HepG2 (cell line): ENCODE data around the gene UPK1B. TPM values are rescaled to one million over a fixed set of nuclear protein-coding genes. Genes with fewer than 3 reads are reported as not detected.
"Not testable (repeated sequence)": the region's sequence is repeated elsewhere in the genome, so short reads cannot be mapped to it uniquely, and the experiment has no call there.

ENCODE experiments used
- ATAC-seq: fragments of 200-7000 bp; cut with Tn5 transposase; 3 replicates; pipeline ENCODE4 v1.9.1; 2020; ENCODE audit warnings: mild to moderate bottlenecking, moderate library complexity
- BruUV-seq: library from RNA; stranded (reverse); fragments of 400-500 nt; replicated peaks from 2 replicates; lab custom pipeline; 2021; lab: Mats Ljungman, UMichigan
- CTCF ChIA-PET: fragments of 300-600 bp; formaldehyde crosslinking; extraction: SDS; loops from one replicate; lab custom pipeline; 2021; ENCODE audit warnings: low total read pairs, inconsistent platforms, low intra/inter-chr PET ratio; lab: Yijun Ruan, JAX
- POLR2A ChIA-PET: fragments of 350-600 bp; sonication (Branson Sonifier 250); formaldehyde crosslinking; loops from one replicate; lab custom pipeline; 2020; ENCODE audit warnings: antibody characterized with exemption, inconsistent platforms; lab: Yijun Ruan, JAX
- DNase-seq: peaks from one replicate; pipeline ENCODE4 v3.0.0-alpha.2; 2015; ENCODE audit warnings: low spot score
- FAIRE-seq: peaks from 3 replicates; lab custom pipeline; 2011; peaks lifted over from hg19 to GRCh38; lab: Jason Lieb, UNC
- H2AFZ ChIP-seq: one replicate; pipeline ENCODE4 v1.6.1; 2011; ENCODE audit warnings: low read length, inconsistent platforms
- H3K27ac ChIP-seq: fragments of 300-600 bp; 3 replicates; pipeline ENCODE4 v1.8.0; 2011; ENCODE audit warnings: mixed run types, mild to moderate bottlenecking, mixed read lengths, low read length, inconsistent platforms; ENCODE audit not compliant: insufficient read depth; ENCODE audit errors: extremely low read length
- H3K27me3 ChIP-seq, 2 experiments: fragments of 200-600 bp in 1 of 2; 2 replicates in 1 of 2; 3 replicates in 1 of 2; pipeline versions ENCODE4 v1.6.0 to v1.8.0; 2011; ENCODE audit warnings: low read length in 2 of 2, mild to moderate bottlenecking in 2 of 2, moderate library complexity in 2 of 2, inconsistent platforms in 1 of 2; ENCODE audit not compliant: insufficient read depth in 2 of 2, control insufficient read depth in 1 of 2
- H3K36me3 ChIP-seq, 2 experiments: fragments of 200-600 bp in 1 of 2; replicated peaks in 1 of 2; 2 replicates in 1 of 2; 3 replicates in 1 of 2; pipeline versions ENCODE4 v1.5.1 to v1.8.0; 2011; ENCODE audit warnings: low read length in 2 of 2, inconsistent platforms in 1 of 2; ENCODE audit not compliant: insufficient read depth in 2 of 2, control insufficient read depth in 1 of 2
- H3K4me1 ChIP-seq: 2 replicates; pipeline ENCODE4 v1.5.1; 2012; ENCODE audit warnings: low read length, inconsistent platforms; ENCODE audit not compliant: insufficient read depth
- H3K4me2 ChIP-seq: 2 replicates; pipeline ENCODE4 v1.6.0; 2011; ENCODE audit warnings: low read depth, low read length, inconsistent platforms
- H3K4me3 ChIP-seq, 3 experiments: fragments of 200-600 bp in 1 of 3; sonication (generic), shearing (Covaris generic) in 1 of 3; replicated peaks in 1 of 3; 2 replicates each; pipeline ENCODE4 v1.5.1; 2011 to 2016; ENCODE audit warnings: low read length in 3 of 3, inconsistent platforms in 2 of 3, low read depth in 2 of 3, mild to moderate bottlenecking in 2 of 3, control low read depth in 1 of 3, mixed read lengths in 1 of 3; ENCODE audit not compliant: insufficient read depth in 1 of 3
- H3K79me2 ChIP-seq: one replicate; pipeline ENCODE4 v1.6.1; 2011; ENCODE audit warnings: low read length, inconsistent platforms; ENCODE audit not compliant: insufficient read depth
- H3K9ac ChIP-seq: 2 replicates; pipeline ENCODE4 v1.6.0; 2011; ENCODE audit warnings: mild to moderate bottlenecking, low read depth, low read length, inconsistent platforms; ENCODE audit not compliant: insufficient read depth
- H3K9me3 ChIP-seq: 2 replicates; pipeline ENCODE4 v1.5.1; 2012; ENCODE audit warnings: mild to moderate bottlenecking, low read length
- H4K20me1 ChIP-seq: 2 replicates; pipeline ENCODE4 v1.6.0; 2011; ENCODE audit warnings: inconsistent platforms, mild to moderate bottlenecking, low read length, moderate library complexity; ENCODE audit not compliant: insufficient read depth
- AGO1 ChIP-seq: fragments of 200-400 bp; formaldehyde crosslinking; IDR thresholded peaks from 2 replicates; pipeline ENCODE4 v1.6.1; 2017; ENCODE audit warnings: mild to moderate bottlenecking, low read depth, low read length, moderate library complexity; ENCODE audit not compliant: poor library complexity, severe bottlenecking
- BATF2 ChIP-seq: sonication (generic); formaldehyde crosslinking; IDR thresholded peaks from 2 replicates; pipeline ENCODE4 v1.8.0; 2022; ENCODE audit warnings: mild to moderate bottlenecking, missing genetic modification reagents, moderate library complexity
- CCAR2 ChIP-seq: fragments of 200-400 bp; formaldehyde crosslinking; optimal IDR thresholded peaks from 2 replicates; pipeline ENCODE3; 2018; ENCODE audit warnings: low read depth, mild to moderate bottlenecking, low read length, moderate library complexity
- FOXA3 ChIP-seq: IDR thresholded peaks from 2 replicates; pipeline ENCODE4 v1.6.1; 2016; ENCODE audit warnings: missing genetic modification reagents, missing compliant biosample characterization
- KAT8 ChIP-seq: IDR thresholded peaks from 2 replicates; pipeline ENCODE4 v1.6.1; 2016; ENCODE audit warnings: missing genetic modification reagents, missing compliant biosample characterization
- MAX ChIP-seq: IDR thresholded peaks from 2 replicates; pipeline ENCODE4 v1.6.1; 2012; ENCODE audit warnings: inconsistent platforms
- MBNL3 ChIP-seq: fragments of 250-450 bp; sonication (Bioruptor Pico); conservative IDR thresholded peaks from 2 replicates; pipeline ENCODE4 v1.8.0; 2022; ENCODE audit warnings: mild to moderate bottlenecking, inconsistent platforms
- MLX ChIP-seq: IDR thresholded peaks from 2 replicates; pipeline ENCODE4 v1.6.1; 2016
- RAD21 ChIP-seq: fragments of 450-650 bp; formaldehyde crosslinking; IDR thresholded peaks from 2 replicates; pipeline ENCODE4 v1.5.0; 2020; ENCODE audit warnings: mild to moderate bottlenecking
- RCOR2 ChIP-seq: IDR thresholded peaks from 2 replicates; pipeline ENCODE4 v1.6.1; 2016; ENCODE audit warnings: missing biosample characterization, missing genetic modification reagents
- ZFP41 ChIP-seq: sonication (generic); formaldehyde crosslinking; IDR thresholded peaks from 2 replicates; pipeline ENCODE4 v1.4.0; 2020; ENCODE audit warnings: mild to moderate bottlenecking, missing genetic modification reagents, borderline replicate concordance
- ZMYM2 ChIP-seq: sonication (generic); formaldehyde crosslinking; IDR thresholded peaks from 2 replicates; pipeline ENCODE4 v1.8.0; 2022; ENCODE audit warnings: mild to moderate bottlenecking, missing genetic modification reagents
- ZNF333 ChIP-seq: sonication (generic); formaldehyde crosslinking; IDR thresholded peaks from 2 replicates; pipeline ENCODE4 v1.4.0; 2020; ENCODE audit warnings: mild to moderate bottlenecking, missing genetic modification reagents, borderline replicate concordance
- ZNF33B ChIP-seq: sonication (generic); formaldehyde crosslinking; IDR thresholded peaks from 2 replicates; pipeline ENCODE4 v1.5.1; 2020; ENCODE audit warnings: mild to moderate bottlenecking, missing genetic modification reagents
- ZNF382 ChIP-seq: sonication (generic); formaldehyde crosslinking; IDR thresholded peaks from 2 replicates; pipeline ENCODE4 v1.5.0; 2020; ENCODE audit warnings: missing genetic modification reagents, mild to moderate bottlenecking, borderline replicate concordance
- ZNF431 ChIP-seq: sonication (generic); formaldehyde crosslinking; IDR thresholded peaks from 2 replicates; pipeline ENCODE4 v1.9.0; 2022; ENCODE audit warnings: missing genetic modification reagents, low read depth, mild to moderate bottlenecking, borderline replicate concordance
- ZNF543 ChIP-seq: sonication (generic); formaldehyde crosslinking; IDR thresholded peaks from 2 replicates; pipeline ENCODE4 v1.4.0; 2020; ENCODE audit warnings: mild to moderate bottlenecking, missing genetic modification reagents
- ZNF605 ChIP-seq: sonication (generic); formaldehyde crosslinking; IDR thresholded peaks from 2 replicates; pipeline ENCODE4 v1.8.0; 2022; ENCODE audit warnings: mild to moderate bottlenecking, missing genetic modification reagents
- WGBS: methylation state at CpG from one replicate; pipeline ENCODE4 v1.1.6; 2017; ENCODE audit warnings: low lambda C conversion rate; 5-methylcytosine and 5-hydroxymethylcytosine counted together
- in situ Hi-C: cut with HindIII; loops from 2 replicates; pipeline ENCODE4 v1.10.0; 2017; ENCODE audit warnings: low pct_unique_long_range_greater_than_20kb; ENCODE audit not compliant: extremely low pct_ligation_motif_present
- intact Hi-C: fragments of 100-400 bp; cut with micrococcal nuclease; formaldehyde crosslinking; loops from one replicate; pipeline ENCODE4 v1.10.0; 2022; ENCODE audit not compliant: unreplicated experiment
- polyA plus RNA-seq, 8 experiments: library from polyadenylated mRNA; depleted of rRNA in 3 of 8; stranded (reverse) in 7 of 8; unstranded in 1 of 8; fragments of >200 nt; fragmentation: Illumina TruSeq in 4 of 8; extraction: Trizol in 4 of 8; gene quantifications; 2 replicates each; pipeline versions ENCODE4 v1.2.1 to v1.2.3, GENCODE V29; 2011 to 2016; ENCODE audit warnings: low read depth in 4 of 8, missing spikeins in 1 of 8, mixed read lengths in 1 of 8; ENCODE audit not compliant: insufficient read depth in 1 of 8
- total RNA-seq, 5 experiments: library from RNA; depleted of rRNA; stranded (reverse); fragments of >200 nt; fragmentation: Illumina TruSeq; extraction: Trizol; gene quantifications; 2 replicates each; pipeline ENCODE4 v1.2.3, GENCODE V29; 2016; ENCODE audit warnings: low read depth in 1 of 5

The UPK1B gene
- total and polyA plus RNA-seq, 2 of the 13 experiments (the other 11 are each of a cell fraction or from before 2014, with no cell fraction given) = not detected

- CTCF ChIA-PET, intact Hi-C loops, ATAC-seq, H3K4me1 ChIP-seq, BruUV-seq, H3K9ac ChIP-seq, H2AFZ ChIP-seq, H3K36me3 ChIP-seq, H3K27me3 ChIP-seq, POLR2A ChIA-PET, H3K9me3 ChIP-seq, H3K79me2 ChIP-seq, H3K4me3 ChIP-seq, FAIRE-seq, H4K20me1 ChIP-seq, H3K27ac ChIP-seq, DNase-seq, H3K4me2 ChIP-seq: not testable (repeated sequence)
- in situ Hi-C loops = loop anchor here (25.0 kb wide), 1 partner anchor 548 kb away; the partner anchor contains the start of gene COX17
- 13% methylated on average over 4 of the region's 4 CpGs for WGBS
- peak; percentile 56; the same call in 1 of the 2 replicates for TF ChIP-seq ZNF431 (CRISPR knock-in tag)
These were observed 34.0 kb upstream of the UPK1B start for GRCh38 chr3:119139360-119139759.

GRCh38 chr3:119140466-119140865, 32.9 kb upstream of the UPK1B start:
- H3K27me3 ChIP-seq = no peaks in the 10 kb centered on the region
- FAIRE-seq = no peak

More at GRCh38 chr3:119140466-119140865, 32.9 kb upstream of the UPK1B start:
- in situ Hi-C loops = loop anchor here (25.0 kb wide), 1 partner anchor 547 kb away; the partner anchor contains the start of gene COX17
- Histone ChIP-seq H2AFZ (no peak overlapping the region), H3K9ac (no peak overlapping the region), H3K9me3 (no peaks in the 10 kb centered on the region; the same call in 1 of the 2 replicates), H3K4me1 (no peaks in the 10 kb centered on the region), H3K79me2 (no peaks in the 10 kb centered on the region), H3K4me2 (no peak overlapping the region), H3K4me3 (no peak overlapping the region), H3K36me3 (no peaks in the 10 kb centered on the region), H4K20me1 (no peaks in the 10 kb centered on the region), H3K27ac (no peak overlapping the region)
- intact Hi-C loops = no loop called here
- 75% methylated on average over 5 of the region's 5 CpGs for WGBS
- no peak for TF ChIP-seq ZNF333 (CRISPR knock-in tag)
- TF ChIP-seq AGO1 = no peak
- TF ChIP-seq MBNL3 (CRISPR knock-in tag) = no peak
- TF ChIP-seq CCAR2 = no peak
- no peak for TF ChIP-seq FOXA3
- no peak for TF ChIP-seq ZNF33B (CRISPR knock-in tag)
- no peak for TF ChIP-seq MAX
- no peak for TF ChIP-seq RCOR2
- TF ChIP-seq RAD21 (CRISPR knock-in tag) = no peak
- no peak for TF ChIP-seq KAT8 (CRISPR knock-in tag)
- no peak for TF ChIP-seq ZMYM2 (CRISPR knock-in tag)
- TF ChIP-seq ZNF605 (CRISPR knock-in tag) = no peak
- no peak for TF ChIP-seq MLX
- TF ChIP-seq ZNF543 (CRISPR knock-in tag) = no peak
- no peak for TF ChIP-seq BATF2 (CRISPR knock-in tag)
- TF ChIP-seq ZFP41 (CRISPR knock-in tag) = no peak
- no peak for TF ChIP-seq ZNF382
- BruUV-seq = no TSS peak
- POLR2A ChIA-PET = no interaction called here
- no peak for DNase-seq
- CTCF ChIA-PET = no interaction called here
- ATAC-seq = no peak
